IPS DF 4.7 (cell line): ENCODE measurements around the gene HOXD4.

ENCODE experiments used
- DNase-seq: peaks from one replicate; pipeline ENCODE4 v3.0.0-alpha.2; 2013; ENCODE audit warnings: low spot score; ENCODE audit errors: extremely low read depth

The HOXD4 gene

GRCh38 chr2:176151442-176152287, at the start of gene HOXD4:
Gene HOXD4, plus strand, starts transcription at chr2:176151550. Its CDS starts 84 bp downstream, at chr2:176151634.
- no peak for DNase-seq

GRCh38 chr2:176101842-176102241, 49.5 kb upstream of the HOXD4 start:
- DNase-seq = no peak

DNA sequence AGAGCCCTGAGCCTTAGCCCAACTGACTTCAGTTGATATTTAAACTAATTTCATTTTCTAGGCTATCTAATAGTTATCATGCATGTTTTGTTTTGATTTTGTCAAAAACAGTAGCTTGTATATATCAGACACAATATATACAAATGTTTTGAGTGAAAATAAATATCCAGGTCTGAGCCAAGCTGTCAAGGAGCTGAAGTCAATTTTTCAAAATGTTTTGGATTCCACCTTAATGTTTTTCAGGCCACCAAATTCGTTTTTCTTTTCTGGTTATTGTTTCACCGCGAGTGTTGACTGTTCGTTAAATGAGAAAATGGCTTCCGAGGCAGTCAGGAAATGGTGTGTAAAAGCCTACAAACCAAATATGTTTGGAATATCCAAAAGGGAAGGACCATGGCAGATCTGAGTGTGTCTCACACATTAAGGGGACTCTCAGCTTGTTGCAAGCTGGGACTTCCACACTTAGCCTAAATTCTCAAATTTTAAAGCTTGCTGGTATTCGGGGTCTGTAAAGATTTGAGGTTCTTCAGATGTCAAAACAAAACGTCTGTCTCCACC, 49.0 kb upstream of the HOXD4 start:
- no peak for DNase-seq

- no peak for DNase-seq
Observed at GRCh38 chr2:176103194-176103593, 48.2 kb upstream of the HOXD4 start.

DNA sequence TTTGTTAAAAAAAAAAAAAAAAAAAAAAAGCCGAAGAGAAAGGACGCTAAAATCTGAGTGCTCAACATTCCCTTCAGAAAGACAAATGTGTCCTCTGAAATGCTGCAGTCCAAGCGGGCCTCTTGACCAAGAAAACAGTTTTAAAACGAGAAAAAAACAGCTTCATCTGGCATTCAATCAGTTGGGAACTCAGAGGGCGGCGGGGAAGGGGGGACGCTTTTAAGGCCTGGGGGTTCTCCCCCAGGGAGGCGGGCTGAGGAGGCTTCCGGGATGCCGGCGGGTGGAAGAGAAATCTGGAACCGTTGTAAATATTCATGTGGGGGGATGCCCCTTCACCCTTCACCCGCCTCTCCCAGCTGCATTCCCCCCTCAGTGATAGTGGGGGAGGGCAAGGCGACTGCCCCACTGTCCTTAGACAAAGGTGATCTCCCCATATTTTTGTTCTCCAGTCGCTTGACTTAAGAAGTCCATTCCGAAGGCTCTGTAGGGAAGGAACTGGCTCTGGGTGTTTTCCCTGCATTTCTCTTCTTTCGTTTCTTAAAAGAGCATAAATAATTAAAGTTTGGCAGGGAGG, 47.5 kb upstream of the HOXD4 start:
- no peak for DNase-seq

DNA sequence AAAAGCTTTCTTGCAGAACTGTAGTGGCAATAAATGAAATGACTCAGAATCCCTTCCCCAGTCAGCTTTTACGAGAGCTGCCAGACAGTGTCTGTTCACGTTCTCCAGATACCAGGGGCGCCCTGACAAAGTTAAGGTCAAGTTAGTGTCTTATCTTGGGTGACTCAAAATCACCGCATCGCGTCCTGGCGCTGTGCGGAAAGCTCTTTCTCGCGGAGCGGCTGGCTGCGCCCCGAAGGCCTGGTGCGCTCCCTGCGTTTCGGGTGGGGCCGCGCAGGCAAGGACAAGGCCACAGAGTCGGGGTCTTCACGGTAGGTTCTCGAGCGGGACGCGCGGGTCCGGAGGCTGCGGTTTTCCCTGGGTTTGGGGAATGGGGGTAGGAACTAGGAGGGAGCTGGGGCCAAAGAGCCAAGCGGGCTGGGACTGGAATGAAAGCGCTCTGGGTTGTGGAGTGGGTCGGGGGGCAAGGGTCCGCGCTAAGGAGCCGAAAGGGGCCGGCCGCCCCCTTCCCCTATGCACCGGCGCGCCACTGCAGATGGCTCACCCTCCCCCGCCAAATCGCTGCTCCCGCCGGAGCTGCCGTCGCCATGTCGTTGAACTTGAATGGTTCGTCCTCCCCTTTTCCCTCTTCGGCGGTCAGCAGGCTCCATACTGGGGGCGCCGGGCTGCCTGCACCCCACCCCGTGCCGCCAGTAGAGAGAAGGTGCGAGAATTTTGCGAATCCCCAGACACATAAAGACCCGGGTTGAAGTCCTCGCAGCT, 46.9 kb upstream of the HOXD4 start:
- no peak for DNase-seq

DNA sequence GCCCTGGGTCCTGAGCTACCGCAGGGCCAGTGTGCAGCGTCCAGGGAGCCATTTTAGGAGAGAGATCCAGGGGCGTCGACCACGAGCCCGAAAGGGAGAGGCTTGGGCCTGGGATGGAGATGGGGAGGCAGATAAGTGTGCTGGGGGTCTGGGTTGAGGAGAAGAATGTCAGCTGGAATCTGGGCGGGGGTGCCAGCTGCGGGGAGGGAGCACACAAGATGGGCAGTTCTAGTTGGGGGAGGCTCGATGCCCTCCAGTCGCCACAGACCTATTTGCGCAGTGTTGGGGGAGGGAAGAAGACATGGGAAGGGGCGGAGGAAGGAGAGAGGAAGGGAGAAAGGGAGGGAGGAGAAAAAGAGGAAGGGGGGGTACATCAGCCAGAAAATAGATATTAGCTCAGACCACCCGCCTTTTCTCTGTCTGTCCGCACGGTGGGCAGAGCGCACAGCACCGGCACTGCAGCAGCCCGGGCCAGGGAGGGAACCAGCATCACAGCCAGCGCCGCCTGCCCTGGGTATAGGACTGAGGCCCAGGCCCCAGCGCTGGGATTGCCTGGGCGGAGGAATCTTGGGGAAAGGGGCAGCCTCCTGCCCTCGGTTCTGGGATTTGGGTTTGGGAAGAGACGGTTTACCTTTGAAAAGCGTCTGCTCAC, 46.1 kb upstream of the HOXD4 start:
- no peak for DNase-seq

- no peak for DNase-seq
Observed at GRCh38 chr2:176105730-176106580, 45.4 kb upstream of the HOXD4 start.

DNA sequence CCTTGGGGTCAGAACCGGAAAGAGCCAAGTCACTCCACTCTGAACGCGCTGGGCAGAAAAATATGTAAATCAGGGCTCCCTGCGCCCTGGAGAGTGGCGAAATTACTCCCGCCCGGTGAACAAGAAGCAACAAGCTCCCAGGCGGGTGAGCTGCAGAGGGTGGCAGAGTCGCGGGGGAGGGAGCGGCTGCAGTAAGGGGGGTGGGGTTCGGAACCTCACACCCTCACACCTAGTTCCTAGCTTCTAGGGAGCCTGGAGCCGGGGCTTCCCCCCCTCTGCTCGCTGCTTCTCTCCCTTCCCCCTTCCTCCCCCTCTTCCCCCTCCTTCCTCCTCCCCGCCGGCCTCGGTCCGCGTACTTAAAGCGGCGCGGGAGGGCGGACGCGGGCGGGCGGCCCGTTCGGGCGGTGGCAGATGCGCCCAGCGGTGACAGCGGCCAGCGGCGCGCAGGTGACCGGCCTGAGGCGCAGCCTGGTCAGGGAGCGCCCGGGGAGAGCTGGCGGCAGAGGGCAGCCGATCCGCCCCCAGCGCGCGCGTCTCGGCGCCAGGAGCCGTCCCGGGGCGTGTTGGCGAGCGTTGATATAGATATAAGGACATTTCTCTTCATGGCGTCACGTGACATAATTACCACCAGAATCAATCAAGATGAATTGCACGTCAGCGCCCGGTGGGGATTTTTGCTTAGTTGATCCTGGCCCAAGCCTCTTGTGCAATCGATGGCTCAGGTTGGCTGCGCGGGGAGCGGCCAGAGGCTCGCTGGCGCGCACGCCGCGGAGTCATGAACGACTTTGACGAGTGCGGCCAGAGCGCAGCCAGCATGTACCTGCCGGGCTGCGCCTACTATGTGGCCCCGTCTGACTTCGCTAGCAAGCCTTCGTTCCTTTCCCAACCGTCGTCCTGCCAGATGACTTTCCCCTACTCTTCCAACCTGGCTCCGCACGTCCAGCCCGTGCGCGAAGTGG, 44.5 kb upstream of the HOXD4 start, which contains the start of gene HOXD11:
Gene HOXD11, plus strand, starts transcription at position 700 of the 959 bp plus-strand sequence. Its CDS starts 76 bp downstream, at position 776.
- DNase-seq = no peak

- no peak for DNase-seq
Observed at GRCh38 chr2:176107731-176108181, 43.6 kb upstream of the HOXD4 start.

GRCh38 chr2:176109192-176109901, 42.0 kb upstream of the HOXD4 start:
- no peak for DNase-seq

GRCh38 chr2:176109946-176110345, 41.4 kb upstream of the HOXD4 start:
- no peak for DNase-seq

DNA sequence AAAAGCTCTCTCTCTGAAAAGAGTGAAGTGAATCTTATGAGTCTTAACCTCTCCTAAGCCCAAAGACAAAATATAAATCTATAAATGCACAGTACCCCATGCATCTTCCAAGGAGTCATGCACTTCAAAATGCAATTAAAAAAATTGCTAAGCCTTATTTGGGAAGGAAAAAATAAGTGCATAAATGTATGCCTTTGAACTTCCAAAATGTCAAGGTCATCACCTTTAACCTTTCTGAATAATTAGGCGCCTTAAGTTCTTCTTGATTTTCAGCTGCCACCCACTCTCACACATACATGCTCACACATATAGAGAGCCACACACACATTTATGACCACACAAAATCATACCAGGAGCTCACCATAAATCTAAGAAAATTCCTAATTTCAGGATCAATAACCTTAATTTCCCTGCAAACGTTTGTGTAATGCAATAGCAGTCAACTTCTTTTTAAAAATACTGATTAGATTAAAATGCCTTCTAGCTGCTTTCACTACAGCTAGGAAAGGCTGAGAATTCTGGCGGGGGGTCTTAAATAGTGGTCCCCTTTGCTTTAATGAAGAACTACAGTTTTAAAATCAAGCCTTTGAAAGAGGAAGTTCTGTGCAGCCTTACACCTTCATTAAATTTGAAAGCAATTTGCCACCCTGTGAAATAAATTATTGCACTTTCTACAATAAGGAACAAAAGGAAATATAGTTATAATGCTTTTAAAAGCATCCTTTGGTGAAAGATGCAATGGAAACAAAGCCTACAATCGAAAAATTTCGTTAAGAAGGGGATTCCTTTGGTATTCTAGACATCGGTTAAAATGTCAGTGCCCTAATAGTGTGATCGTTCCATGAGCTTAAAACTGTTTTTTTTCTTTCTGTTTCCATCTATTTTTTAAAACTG, 40.7 kb upstream of the HOXD4 start:
- no peak for DNase-seq

GRCh38 chr2:176111309-176111663, 40.1 kb upstream of the HOXD4 start:
- no peak for DNase-seq

DNA sequence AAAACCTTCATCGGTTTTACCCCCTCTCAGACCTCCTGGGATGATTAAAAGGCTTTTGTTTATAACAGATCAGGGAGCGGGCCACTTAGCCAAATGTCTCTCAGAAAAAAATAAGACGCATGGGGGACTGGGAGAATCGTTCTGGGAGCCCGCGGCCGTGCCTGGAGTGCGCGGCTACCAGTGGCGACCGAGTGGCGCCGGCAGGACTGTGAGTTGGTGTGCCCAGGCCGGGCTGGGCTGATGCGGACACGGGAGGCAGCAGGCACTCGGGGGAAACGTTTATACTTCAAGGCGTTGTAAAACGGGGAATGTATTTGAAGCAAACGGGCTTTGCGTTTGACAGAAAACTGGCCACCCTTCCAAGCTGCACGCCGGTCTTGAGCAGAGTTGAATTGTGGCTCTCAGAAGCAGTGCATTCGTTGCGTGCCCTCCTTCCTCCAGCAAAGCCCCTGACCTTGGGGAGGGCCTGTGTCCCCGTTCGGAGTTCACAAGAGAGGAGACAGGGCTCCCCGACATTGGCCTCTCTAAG, 39.4 kb upstream of the HOXD4 start:
- no peak for DNase-seq

DNA sequence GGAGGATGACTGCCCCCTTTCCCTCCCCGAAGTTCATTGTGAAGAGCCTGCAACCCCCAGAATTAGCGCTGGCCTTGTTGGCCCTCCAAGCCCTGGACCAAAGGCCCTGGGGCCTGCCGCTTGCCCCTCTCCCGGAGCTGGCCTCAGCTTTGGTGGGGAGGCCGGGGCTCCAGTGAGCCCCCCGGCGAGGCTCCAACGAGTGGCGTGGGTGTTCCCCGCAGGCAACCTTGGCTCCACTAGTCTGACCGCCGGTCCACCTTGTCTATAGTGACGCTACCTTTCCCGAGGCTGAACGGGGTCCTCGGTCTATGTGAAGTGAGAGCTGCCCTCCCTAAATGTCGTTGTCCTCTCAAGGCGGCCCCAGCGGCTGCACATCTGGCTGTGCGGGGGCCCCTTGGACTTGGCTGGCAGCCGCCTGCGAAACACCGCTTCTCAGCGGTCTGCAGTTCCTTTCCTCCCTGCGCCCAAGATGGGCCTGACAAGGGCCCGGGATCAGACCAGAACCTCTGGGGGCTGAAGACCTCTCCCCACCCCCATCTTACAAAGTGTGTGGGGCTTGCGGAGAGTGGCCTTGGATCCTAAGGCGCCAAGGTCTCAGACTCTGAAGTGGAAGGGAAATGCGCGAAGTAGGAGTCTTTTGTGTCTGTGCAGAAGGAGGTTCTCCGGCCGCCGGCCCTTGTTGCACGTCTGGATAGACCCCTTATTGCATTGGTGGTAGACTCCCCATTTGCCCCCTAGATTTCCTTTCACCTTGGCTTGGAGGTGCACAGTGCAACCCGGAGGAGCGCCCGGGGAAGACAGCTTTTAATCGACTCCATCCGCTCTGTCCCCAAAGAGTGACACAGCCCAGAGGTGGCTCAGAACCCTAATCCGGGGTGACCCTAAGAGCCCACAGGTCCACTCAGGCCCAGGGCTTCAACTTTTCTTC, 38.7 kb upstream of the HOXD4 start:
- no peak for DNase-seq
